GM19043 (cell line): ENCODE measurements around the gene NTSR1.

Experiments
- ATAC-seq: cut with Tn5 transposase; IDR thresholded peaks from one replicate; pipeline ENCODE4 v1.9.1; 2021; ENCODE audit warnings: low read depth; ENCODE audit not compliant: unreplicated experiment

Gene NTSR1

GRCh38 chr20:62737271-62737811, 28.7 kb downstream of the NTSR1 start:
- ATAC-seq: no peak

- no peak for ATAC-seq
Observed at GRCh38 chr20:62738025-62738881, 29.6 kb downstream of the NTSR1 start.

GRCh38 chr20:62739067-62739466, 30.4 kb downstream of the NTSR1 start:
- no peak for ATAC-seq

GRCh38 chr20:62739581-62740285, 31.1 kb downstream of the NTSR1 start:
- ATAC-seq: peak; percentile 30

GRCh38 chr20:62740286-62741141, 31.9 kb downstream of the NTSR1 start:
- ATAC-seq: peak; percentile 60

- ATAC-seq: no peak
Observed at GRCh38 chr20:62741191-62741691, 32.6 kb downstream of the NTSR1 start.

GRCh38 chr20:62741701-62742491, 33.3 kb downstream of the NTSR1 start:
- no peak for ATAC-seq

GRCh38 chr20:62742550-62742949, 33.9 kb downstream of the NTSR1 start:
- ATAC-seq: no peak

- no peak for ATAC-seq
Observed at GRCh38 chr20:62742979-62743776, 34.5 kb downstream of the NTSR1 start.

- ATAC-seq: no peak
Observed at GRCh38 chr20:62743777-62744317, 35.2 kb downstream of the NTSR1 start.

- no peak for ATAC-seq
Observed at GRCh38 chr20:62744741-62745191, 36.1 kb downstream of the NTSR1 start.

- ATAC-seq: no peak
Observed at GRCh38 chr20:62745279-62745951, 36.8 kb downstream of the NTSR1 start.

GRCh38 chr20:62745952-62746288, 37.3 kb downstream of the NTSR1 start:
- ATAC-seq: no peak

- no peak for ATAC-seq
Observed at GRCh38 chr20:62748311-62748710, 39.7 kb downstream of the NTSR1 start.

GRCh38 chr20:62749851-62750445, 41.3 kb downstream of the NTSR1 start:
- ATAC-seq: no peak

GRCh38 chr20:62751551-62752150, 43.0 kb downstream of the NTSR1 start:
- no peak for ATAC-seq

- ATAC-seq: no peak
Observed at GRCh38 chr20:62752181-62752670, 43.6 kb downstream of the NTSR1 start.
